GM12872 (cell line): ENCODE results near the gene RDH16.

ENCODE experiments used
- CTCF ChIP-seq: IDR thresholded peaks from 3 replicates; pipeline ENCODE4 v1.5.1; 2011; ENCODE audit warnings: low read depth, mild to moderate bottlenecking, low read length, moderate library complexity; ENCODE audit not compliant: insufficient read depth

Gene RDH16

GRCh38 chr12:57000393-57000792 is 43.0 kb upstream of the RDH16 start:
- TF ChIP-seq CTCF, result no peak

- no peak for TF ChIP-seq CTCF
These were observed 42.0 kb upstream of the RDH16 start for GRCh38 chr12:56999456-56999855.

- TF ChIP-seq CTCF, result no peak
These were observed 41.6 kb upstream of the RDH16 start for GRCh38 chr12:56998981-56999380.

GRCh38 chr12:56998316-56998715 is 40.9 kb upstream of the RDH16 start:
- TF ChIP-seq CTCF, result no peak

GRCh38 chr12:56996793-56997545 is 39.6 kb upstream of the RDH16 start:
- no peak for TF ChIP-seq CTCF

GRCh38 chr12:56995930-56996496 is 38.6 kb upstream of the RDH16 start:
- TF ChIP-seq CTCF, result no peak

- no peak for TF ChIP-seq CTCF
These were observed 38.0 kb upstream of the RDH16 start for GRCh38 chr12:56995201-56995929.
